ENCODE results near the gene NAA40. TPM values are rescaled to one million over a fixed set of nuclear protein-coding genes. Genes with fewer than 3 reads are reported as not detected.

Gene NAA40
- total and polyA plus RNA-seq, 10 of the 15 experiments (the other 5 are each of a cell fraction or from before 2014, with no cell fraction given) = 4.8 to 31.6 (median 22.2) TPM

- in situ Hi-C loops (cut with MboI) = no loop called here
- CTCF ChIA-PET = no interaction called here
- ATAC-seq (no peak), FAIRE-seq (no peak), DNase-seq (ENCODE audit: low read depth, low spot score) (no peak)
- POLR2A ChIA-PET = no interaction called here
- intact Hi-C loops (cut with micrococcal nuclease; ENCODE audit: unreplicated experiment) = no loop called here
- peaks cover 7 to 26% of the 10 kb centered on the region in 2 experiments; a peak in 3 of 4 replicates for H3K36me3 ChIP-seq (ENCODE audit: control insufficient read depth in 2 of 2, insufficient read depth in 2 of 2, low read length in 1 of 2)
- H3K9ac ChIP-seq (ENCODE audit: control insufficient read depth, insufficient read depth, low read length) = no peak overlapping the region
- TSS peak; percentile 54 for BruUV-seq (replicated peaks)
- H3K27ac ChIP-seq (ENCODE audit: control insufficient read depth, insufficient read depth) = no peak overlapping the region
- H3K9me3 ChIP-seq (replicated peaks; ENCODE audit: control insufficient read depth, insufficient read depth, low read length) = no peaks in the 10 kb centered on the region
- H3K4me2 ChIP-seq (ENCODE audit: control insufficient read depth, insufficient read depth) = no peak overlapping the region
- H3K4me3 ChIP-seq = no peak overlapping the region
- H3K79me2 ChIP-seq (ENCODE audit: control insufficient read depth, insufficient read depth, low read length) = no peaks in the 10 kb centered on the region
- RAD21 ChIA-PET (ENCODE audit: unreplicated experiment) = no interaction called here
- SMC1A ChIA-PET (ENCODE audit: uncharacterized antibody, unreplicated experiment) = no interaction called here
- 93% methylated on average over 45 of the region's 46 CpGs for WGBS (ENCODE audit: insufficient coverage, insufficient replicate concordance, low lambda C conversion rate, missing lambda C conversion rate)
- TF ChIP-seq TCF12 (IDR thresholded peaks at IDR 0.05; ENCODE audit: low read depth, low read length) = no peak
- TF ChIP-seq NFYB (IDR thresholded peaks at IDR 0.05; ENCODE audit: insufficient read depth, low read depth, low read length) = no peak
- no peak for TF ChIP-seq BHLHE40 (IDR thresholded peaks at IDR 0.05; ENCODE audit: borderline replicate concordance in 1 of 2, low read depth in 2 of 2, low read length in 1 of 2)
- no peak for TF ChIP-seq PML (IDR thresholded peaks at IDR 0.05; ENCODE audit: low read length)
- no peak for TF ChIP-seq TARDBP (IDR thresholded peaks at IDR 0.05; ENCODE audit: borderline replicate concordance)
- TF ChIP-seq CEBPB (IDR thresholded peaks at IDR 0.05; ENCODE audit: borderline replicate concordance in 1 of 2, low read depth in 2 of 2, low read length in 2 of 2) = no peak
- TF ChIP-seq SREBF2 (IDR thresholded peaks at IDR 0.05; ENCODE audit: low read length) = no peak
- H4K20me1 ChIP-seq (ENCODE audit: control insufficient read depth, insufficient read depth) = no peaks in the 10 kb centered on the region
- no peak overlapping the region for H2AFZ ChIP-seq (ENCODE audit: control insufficient read depth, low read depth, low read length)
- H3K27me3 ChIP-seq (replicated peaks in 1 of 2; ENCODE audit: control insufficient read depth in 2 of 2, insufficient read depth in 2 of 2, low read length in 1 of 2) = no peaks in the 10 kb centered on the region
- no peaks in the 10 kb centered on the region for H3K4me1 ChIP-seq (ENCODE audit: control insufficient read depth, insufficient read depth, low read length)
These were observed 30.0 kb upstream of the NAA40 start for GRCh38 chr11:63908631-63909401.

Measured in GM12878 (cell line).